ENCODE data around the gene SPEN. TPM values are rescaled to one million over a fixed set of nuclear protein-coding genes. Genes with fewer than 3 reads are reported as not detected.

The SPEN gene
- total and polyA plus RNA-seq, 9 of the 15 experiments (the other 6 are each of a cell fraction or from before 2014, with no cell fraction given): 5.7 to 87.5 (median 27.2) TPM

- intact Hi-C loops (cut with micrococcal nuclease): no loop called here
- ATAC-seq: no peak
- 75% methylated on average over 8 of the region's 8 CpGs for WGBS (ENCODE audit: insufficient coverage, low coverage, missing lambda C conversion rate)
- no TSS peak for BruUV-seq (replicated peaks)
- H3K4me3 ChIP-seq: no peak overlapping the region
- TF ChIP-seq SRF (CRISPR knock-in tag; IDR thresholded peaks at IDR 0.05): no peak
- TF ChIP-seq ZNF740 (CRISPR knock-in tag; IDR thresholded peaks at IDR 0.05): no peak
- TF ChIP-seq ZNF740 (tag; IDR thresholded peaks at IDR 0.05): 0 out of 4 replicates have a peak, but pooled peaks of 1 of the 2 experiments have one; percentile 15
- TF ChIP-seq MXD1 (CRISPR knock-in tag; IDR thresholded peaks at IDR 0.05; ENCODE audit: borderline replicate concordance, poor library complexity, severe bottlenecking): no peak
- TF ChIP-seq PREB (CRISPR knock-in tag; IDR thresholded peaks at IDR 0.05): no peak
- no peak for TF ChIP-seq ZNF57 (CRISPR knock-in tag; IDR thresholded peaks at IDR 0.05)
- TF ChIP-seq ZNF253 (CRISPR knock-in tag; conservative IDR thresholded peaks at IDR 0.05): no peak
- TF ChIP-seq ZBTB26 (CRISPR knock-in tag; IDR thresholded peaks at IDR 0.05): no peak
- FAIRE-seq: no peak
- H3K4me1 ChIP-seq (replicated peaks in 1 of 2; ENCODE audit: control insufficient read depth in 2 of 2, insufficient read depth in 2 of 2, low read length in 2 of 2): peaks cover 6 to 10% of the 10 kb centered on the region in 2 experiments
- CTCF ChIA-PET (ENCODE audit: low intra/inter-chr PET ratio): no interaction called here
- H3K27me3 ChIP-seq (ENCODE audit: control insufficient read depth in 2 of 2, insufficient read depth in 2 of 2, low read length in 2 of 2): no peaks in the 10 kb centered on the region
- H3K4me2 ChIP-seq (ENCODE audit: insufficient read depth, low read length): no peak overlapping the region
- no peaks in the 10 kb centered on the region for H3K9me3 ChIP-seq (replicated peaks; ENCODE audit: control insufficient read depth, insufficient read depth, low read depth, low read length)
- H2AFZ ChIP-seq (ENCODE audit: low read depth, low read length): no peak overlapping the region
- POLR2A ChIA-PET: interaction anchor here (0.6 to 0.9 kb wide), 3 partner anchors 52 to 60 kb away, joined by 3 to 4 read pairs (median 4); no protein-coding TSS in a partner anchor
- peak overlapping the region; percentile 16; the same call in 1 of the 3 replicates for H3K27ac ChIP-seq (ENCODE audit: extremely low read depth, low read depth, low read length)
- peaks cover 8% of the 10 kb centered on the region for H4K20me1 ChIP-seq (replicated peaks; ENCODE audit: control insufficient read depth, insufficient read depth, low read length)
- H3K9ac ChIP-seq (ENCODE audit: insufficient read depth in 1 of 2, low read depth in 2 of 2, low read length in 2 of 2): no peak overlapping the region
- DNase-seq (ENCODE audit: extremely low read depth in 1 of 4, low spot score in 3 of 4): no peak
- H3K9me1 ChIP-seq (ENCODE audit: control insufficient read depth, insufficient read depth, low read length): peaks cover 5% of the 10 kb centered on the region
- peaks cover 39% of the 10 kb centered on the region for H3K36me3 ChIP-seq (ENCODE audit: control insufficient read depth, insufficient read depth, low read length)
- in situ Hi-C loops (cut with MboI): no loop called here
- H3K79me2 ChIP-seq (ENCODE audit: control insufficient read depth, insufficient read depth, low read length): peaks cover 100% of the 10 kb centered on the region
These were observed 53.3 kb downstream of the SPEN start for GRCh38 chr1:15900662-15901279.

Data from K562 (cell line).